PFSK-1 (cell line): ENCODE data around the gene CERS6.

Experiments used
- FOXP2 ChIP-seq: optimal IDR thresholded peaks from 2 replicates; pipeline ENCODE3; 2011; ENCODE audit warnings: borderline replicate concordance, control low read depth, inconsistent platforms; ENCODE audit not compliant: insufficient read depth; ENCODE audit errors: extremely low read length, extremely low read depth
- POLR2AphosphoS5 ChIP-seq: IDR thresholded peaks from 2 replicates; pipeline ENCODE4 v1.6.1; 2012; ENCODE audit warnings: low read depth, mild to moderate bottlenecking, control low read depth, low read length, moderate library complexity
- REST ChIP-seq, 2 experiments: IDR thresholded peaks; 2 replicates each; pipeline versions ENCODE4 v1.6.1 to v1.8.0; 2011 to 2012; ENCODE audit warnings: low read depth in 2 of 2, low read length in 2 of 2, control low read depth in 1 of 2, inconsistent platforms in 1 of 2, mild to moderate bottlenecking in 1 of 2, moderate library complexity in 1 of 2; ENCODE audit not compliant: insufficient read depth in 1 of 2
- SIN3A ChIP-seq: IDR thresholded peaks from 2 replicates; pipeline ENCODE4 v1.6.1; 2012; ENCODE audit warnings: mild to moderate bottlenecking, low read length, moderate library complexity, borderline replicate concordance; ENCODE audit not compliant: insufficient read depth
- TAF1 ChIP-seq: IDR thresholded peaks from 2 replicates; pipeline ENCODE4 v1.6.1; 2012; ENCODE audit warnings: low read length, control low read depth, borderline replicate concordance; ENCODE audit not compliant: insufficient read depth

DNA sequence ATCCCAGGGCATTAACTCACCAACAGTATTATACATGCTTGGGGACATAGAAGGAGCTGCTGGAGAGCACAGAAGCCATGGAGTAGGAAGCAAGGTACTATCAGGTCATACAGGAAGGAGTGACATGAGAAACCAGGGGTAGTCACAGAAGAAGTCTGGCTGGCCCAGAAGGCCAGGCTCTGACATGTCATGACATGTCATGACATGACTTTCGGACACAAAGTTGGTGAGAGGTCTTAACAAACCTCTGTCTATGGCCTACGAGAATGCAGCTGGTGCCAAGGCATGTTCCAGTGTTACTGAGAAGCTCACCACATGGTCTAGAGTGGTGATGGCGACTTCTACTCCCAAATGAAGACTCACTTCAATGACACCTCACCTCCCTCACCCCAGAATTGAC lies 3.3 kb upstream of the CERS6 start:
- TF ChIP-seq POLR2AphosphoS5 (no peak), REST (IDR thresholded peaks at IDR 0.05; ENCODE audit: insufficient read depth in 1 of 2, low read depth in 2 of 2, low read length in 2 of 2) (no peak), SIN3A (no peak), TAF1 (no peak), FOXP2 (no peak)
